HG03103 (cell line): ENCODE data around the gene MTHFD2L.
"Not testable (repeated sequence)": the region's sequence is repeated elsewhere in the genome, so short reads cannot be mapped to it uniquely, and the experiment has no call there.

Experiments used
- ATAC-seq: cut with Tn5 transposase; IDR thresholded peaks from one replicate; pipeline ENCODE4 v1.9.1; 2021; ENCODE audit warnings: low read depth; ENCODE audit not compliant: unreplicated experiment

Gene MTHFD2L

GRCh38 chr4:74181219-74181618 is 23.3 kb downstream of the MTHFD2L start:
- no peak for ATAC-seq

DNA sequence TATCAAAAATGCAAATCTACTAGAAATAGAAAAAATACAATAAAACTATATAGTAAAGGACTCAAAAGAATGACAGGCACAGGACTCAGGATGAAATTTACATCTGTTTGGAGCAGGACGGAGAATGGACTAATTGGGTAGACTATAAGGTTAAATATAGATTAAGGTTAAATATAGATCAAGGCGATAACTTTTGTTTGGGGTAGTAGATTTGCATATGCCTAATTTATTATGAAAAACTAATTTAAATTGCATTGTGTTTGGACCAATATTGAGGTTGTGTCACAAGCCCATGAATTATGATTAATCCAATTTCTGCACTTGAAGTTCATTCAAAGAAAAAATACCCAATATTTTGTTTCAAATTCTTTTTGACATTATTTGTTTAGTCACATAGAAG is 31.0 kb downstream of the MTHFD2L start:
- no peak for ATAC-seq

DNA sequence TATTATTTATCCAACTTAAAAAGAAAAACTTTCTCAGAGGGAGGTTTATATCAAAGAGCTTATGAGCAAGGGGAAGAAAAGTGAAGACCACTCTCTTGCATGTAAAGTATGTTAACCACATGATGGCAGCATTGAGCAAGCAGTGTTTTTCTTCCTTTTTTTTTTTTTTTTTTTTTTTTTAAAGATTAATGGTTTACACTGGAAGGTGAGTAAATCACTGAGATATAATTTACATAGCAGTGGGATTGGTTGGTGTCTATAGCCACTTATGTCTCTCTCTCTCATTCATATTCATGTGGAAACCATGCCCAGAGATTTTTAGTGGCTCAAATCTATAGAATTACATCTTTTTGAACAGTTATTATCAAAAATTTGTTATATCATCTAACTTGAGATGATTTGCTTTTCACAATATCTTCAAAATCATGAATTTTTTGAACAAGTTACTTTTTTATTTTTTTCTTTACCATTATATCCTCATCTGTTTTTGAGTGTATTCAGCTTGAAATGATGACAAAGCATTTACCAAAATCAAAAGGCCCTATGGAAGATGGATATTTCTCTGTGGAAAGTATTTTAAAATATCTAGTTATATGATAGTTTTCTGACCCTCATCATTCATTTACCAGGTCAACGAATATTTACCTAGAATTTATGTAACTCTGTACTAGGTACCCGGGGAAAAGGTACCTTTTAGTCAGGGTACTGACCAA is 31.6 kb downstream of the MTHFD2L start:
- ATAC-seq, result no peak

- no peak for ATAC-seq
Observed at GRCh38 chr4:74190332-74190731, 32.4 kb downstream of the MTHFD2L start.

- no peak for ATAC-seq
Observed at GRCh38 chr4:74190919-74191397, 33.0 kb downstream of the MTHFD2L start.

DNA sequence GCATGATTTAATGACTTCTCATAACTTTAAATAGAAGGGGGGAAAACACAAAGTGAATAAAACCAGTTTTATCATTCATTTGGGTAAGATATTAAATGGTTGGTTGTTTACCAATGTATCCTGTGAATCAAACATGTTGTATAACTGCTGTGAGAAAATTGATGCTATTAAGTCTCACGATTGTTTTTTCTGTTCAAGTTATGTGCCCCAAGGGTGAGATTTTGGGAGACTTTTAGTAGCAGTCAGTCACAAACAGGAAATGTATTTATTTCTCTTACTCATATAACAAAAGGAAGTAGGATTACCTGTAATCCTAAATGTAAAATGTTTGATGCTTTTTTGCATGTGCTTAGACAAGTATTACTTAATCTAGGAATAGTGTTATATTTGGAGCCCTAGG is 39.2 kb downstream of the MTHFD2L start:
- peak; percentile 78 for ATAC-seq

DNA sequence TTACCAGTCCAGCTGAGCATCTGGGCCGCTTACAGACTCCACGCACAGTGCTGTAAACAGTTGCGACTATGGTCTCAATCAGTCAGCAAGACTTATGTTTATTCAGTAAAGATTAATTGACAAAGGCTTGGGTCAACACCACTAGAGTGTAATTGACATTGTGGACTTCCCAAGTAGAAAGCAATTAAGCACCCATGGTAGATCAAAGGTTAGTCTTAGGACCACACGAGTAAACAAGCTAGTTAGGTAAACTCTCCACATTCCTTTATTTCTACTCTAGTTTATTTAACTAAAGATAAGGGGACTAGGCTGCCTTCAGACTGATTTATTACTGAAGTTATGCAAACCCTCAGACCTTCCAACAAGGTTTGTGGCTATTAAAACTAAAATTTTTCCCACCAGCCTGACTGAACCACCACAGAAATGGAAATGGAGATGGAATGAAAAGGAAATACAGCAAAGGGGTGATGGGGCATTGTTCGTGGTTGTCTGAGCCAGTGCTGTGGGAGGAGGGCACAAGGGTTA is 44.2 kb downstream of the MTHFD2L start:
- ATAC-seq, result no peak

- no peak for ATAC-seq
Observed at GRCh38 chr4:74203467-74203866, 45.5 kb downstream of the MTHFD2L start.

DNA sequence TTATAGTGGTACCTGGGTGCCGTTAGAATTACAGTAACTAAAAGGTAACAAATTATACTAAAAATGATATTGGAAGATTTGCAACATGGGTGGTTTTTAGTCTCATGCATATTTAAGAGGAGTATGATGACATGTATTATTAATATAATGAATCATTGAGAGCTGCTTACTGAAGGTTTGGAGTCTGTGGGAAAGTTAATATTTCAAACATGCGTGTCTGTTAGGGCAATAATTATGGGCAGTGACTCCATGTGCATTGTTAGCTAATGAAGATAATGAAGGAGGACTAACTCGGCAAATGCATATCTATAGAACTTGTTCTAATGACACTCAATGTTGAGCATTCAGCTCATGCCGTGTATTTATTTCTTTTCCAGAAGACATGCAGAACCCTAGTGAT is 47.1 kb downstream of the MTHFD2L start:
- no peak for ATAC-seq

DNA sequence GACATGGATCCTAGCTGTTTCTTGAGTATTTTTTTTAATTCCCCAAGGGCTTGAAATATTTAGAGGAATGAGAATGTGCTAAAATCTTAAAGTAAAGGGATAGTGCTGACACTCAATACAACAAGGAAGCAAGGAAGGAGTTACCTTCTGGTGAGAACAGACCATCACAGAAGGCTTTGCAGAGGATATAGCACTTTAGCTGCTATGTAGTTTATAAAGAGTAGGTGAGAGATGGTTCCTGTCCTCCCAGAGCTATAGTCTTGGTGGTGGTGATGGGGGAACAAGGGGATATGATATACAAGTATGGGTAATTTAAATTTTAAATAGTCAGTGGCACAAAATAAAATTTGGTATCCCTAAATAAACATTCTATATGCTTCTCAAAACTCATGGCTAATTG is 47.6 kb downstream of the MTHFD2L start:
- ATAC-seq, result no peak

DNA sequence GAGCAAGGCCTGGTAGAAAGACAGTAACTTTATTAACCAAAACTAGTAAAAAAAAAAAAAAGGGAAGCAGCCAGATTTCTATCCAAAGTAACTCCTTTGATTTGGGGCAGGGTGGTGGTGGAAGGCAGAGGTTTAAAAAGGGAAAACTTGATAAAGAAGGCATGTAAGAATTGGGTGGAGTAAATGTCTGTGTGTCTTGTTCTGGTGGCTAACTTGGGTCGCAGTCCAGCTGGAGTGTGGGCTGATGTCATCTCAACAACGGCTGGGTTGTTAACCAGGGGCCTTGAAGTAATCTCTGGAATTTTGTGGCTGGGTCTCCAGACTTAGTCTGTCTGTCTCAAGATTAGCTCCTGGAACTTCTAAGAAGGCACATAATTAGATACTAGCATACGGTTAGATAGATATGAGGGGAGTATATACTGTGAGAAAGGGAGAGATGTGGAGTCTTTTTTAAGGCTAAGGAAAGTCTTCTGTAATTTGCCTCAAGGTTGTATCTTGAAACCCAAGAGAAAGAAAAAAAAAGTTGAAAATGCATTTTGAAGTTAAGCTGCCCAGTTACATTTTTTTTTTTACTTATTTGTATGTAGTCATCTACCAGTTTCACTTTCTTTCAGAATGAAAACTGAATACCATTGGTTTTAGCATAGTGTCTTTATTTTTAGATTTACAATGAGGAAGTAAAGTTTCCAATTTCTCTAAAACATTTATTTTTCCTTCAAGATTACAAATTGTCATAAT is 48.3 kb downstream of the MTHFD2L start:
- peak; percentile 77 for ATAC-seq

- ATAC-seq, result not testable (repeated sequence)
Observed at GRCh38 chr4:74214457-74215159, 56.7 kb downstream of the MTHFD2L start.

DNA sequence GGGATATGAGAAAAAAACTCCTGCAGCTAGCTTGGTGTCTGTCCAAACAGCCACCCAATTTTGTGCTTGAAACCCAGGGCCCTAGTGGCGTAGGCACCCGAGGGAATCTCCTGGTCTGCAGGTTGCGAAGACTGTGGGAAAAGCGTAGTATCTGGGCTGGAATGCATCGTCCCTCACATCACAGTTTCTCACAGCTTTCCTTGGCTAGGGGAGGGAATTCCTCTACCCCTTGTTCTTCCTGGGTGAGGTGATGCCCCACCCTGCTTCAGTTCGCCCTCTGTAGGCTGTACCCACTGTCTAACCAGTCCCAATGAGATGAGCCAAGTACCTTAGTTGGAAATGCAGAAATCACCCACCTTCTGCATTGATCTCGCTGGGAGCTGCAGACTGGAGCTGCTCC is 57.3 kb downstream of the MTHFD2L start:
- not testable (repeated sequence) for ATAC-seq

GRCh38 chr4:74217365-74217764 is 59.4 kb downstream of the MTHFD2L start:
- ATAC-seq, result no peak

DNA sequence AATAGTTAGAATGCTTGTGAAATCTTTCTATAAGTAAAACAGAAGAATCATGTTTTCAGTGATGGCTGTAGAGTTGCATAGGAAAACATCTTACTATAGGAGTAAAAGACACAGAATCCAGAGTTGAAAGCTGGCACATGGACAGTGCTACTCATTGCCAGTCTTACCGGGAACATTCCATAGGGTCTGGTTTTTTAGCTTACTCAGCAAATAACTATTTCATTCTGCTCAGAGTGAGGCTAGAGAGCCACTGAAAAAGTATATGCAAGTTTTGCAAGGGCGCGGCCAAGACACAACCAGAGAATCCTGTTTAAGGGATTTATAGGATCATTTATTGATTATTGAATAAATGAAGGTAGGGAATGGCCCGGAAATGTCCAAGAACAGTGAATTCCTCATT is 60.3 kb downstream of the MTHFD2L start:
- ATAC-seq, result no peak

DNA sequence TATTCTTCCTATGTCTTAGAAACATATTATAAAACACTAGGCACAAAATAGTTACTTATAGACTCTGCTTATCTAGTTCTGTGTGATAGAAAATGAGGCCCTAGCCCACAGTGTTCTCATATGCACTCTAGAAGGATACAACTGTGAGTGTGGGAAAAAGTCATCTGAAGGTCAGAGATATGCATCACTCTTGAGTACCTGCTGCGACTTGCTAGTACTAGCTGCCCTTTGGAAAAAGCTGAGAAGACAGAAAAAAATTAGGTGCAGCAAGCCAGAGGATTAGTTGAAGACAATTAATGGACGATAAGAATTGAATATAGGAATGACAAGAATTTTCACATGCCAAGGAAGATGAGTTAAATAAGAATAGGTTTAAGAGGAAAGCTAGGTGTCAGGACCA is 61.3 kb downstream of the MTHFD2L start:
- ATAC-seq, result no peak

- ATAC-seq, result no peak
Observed at GRCh38 chr4:74223098-74223497, 65.2 kb downstream of the MTHFD2L start.

- no peak for ATAC-seq
Observed at GRCh38 chr4:74223801-74224200, 65.9 kb downstream of the MTHFD2L start.

DNA sequence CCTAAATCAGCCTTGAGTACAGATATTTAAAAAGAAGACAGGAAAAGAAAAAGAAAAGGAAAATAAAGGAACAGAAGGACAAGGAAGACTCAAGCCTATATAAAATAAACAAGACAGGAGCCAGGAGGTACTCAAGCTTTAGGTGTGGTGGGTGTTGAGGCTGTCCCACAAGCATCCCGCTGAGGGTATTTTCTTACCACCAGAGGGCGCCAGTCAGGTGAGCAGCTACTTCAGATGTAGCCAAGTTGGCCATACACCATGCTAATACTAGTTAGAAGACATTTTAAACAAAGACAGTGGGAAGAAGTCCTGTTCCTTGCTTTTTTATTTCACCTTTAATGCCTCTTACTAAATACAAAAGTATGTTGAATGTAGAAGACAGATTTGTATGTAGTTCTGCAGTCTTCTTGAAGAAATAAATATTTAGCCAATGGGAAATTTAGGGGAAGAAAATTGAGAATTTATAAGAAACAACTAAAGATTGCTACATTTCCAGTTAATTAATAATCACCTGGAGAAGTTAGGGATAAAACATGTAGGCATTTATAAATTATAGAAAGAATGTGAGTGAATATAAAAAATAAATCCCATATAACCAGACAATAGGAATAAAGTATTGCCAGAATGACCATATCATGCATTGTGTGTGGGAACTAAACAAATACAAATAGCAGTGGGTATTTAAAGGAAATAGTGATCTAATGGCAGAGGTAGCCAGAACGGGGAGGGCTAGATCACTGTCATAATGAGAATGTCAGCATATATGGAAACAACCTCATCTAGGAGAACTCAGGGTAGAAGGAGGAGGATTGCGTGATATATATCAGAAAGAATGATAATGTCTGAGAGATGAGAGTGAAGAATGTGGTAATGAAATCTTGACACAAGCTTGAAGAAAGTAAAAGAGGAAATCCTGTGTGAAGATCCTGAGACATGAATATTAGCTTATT is 71.0 kb downstream of the MTHFD2L start:
- peak; percentile 83 for ATAC-seq

- no peak for ATAC-seq
Observed at GRCh38 chr4:74230902-74231499, 73.1 kb downstream of the MTHFD2L start.
